ENCODE results near the gene IMMP2L. TPM values are rescaled to one million over a fixed set of nuclear protein-coding genes. Genes with fewer than 3 reads are reported as not detected.

IMMP2L gene
- total RNA-seq, 2 donors from 2014 or later, result 13.1 to 22.7 TPM

DNA sequence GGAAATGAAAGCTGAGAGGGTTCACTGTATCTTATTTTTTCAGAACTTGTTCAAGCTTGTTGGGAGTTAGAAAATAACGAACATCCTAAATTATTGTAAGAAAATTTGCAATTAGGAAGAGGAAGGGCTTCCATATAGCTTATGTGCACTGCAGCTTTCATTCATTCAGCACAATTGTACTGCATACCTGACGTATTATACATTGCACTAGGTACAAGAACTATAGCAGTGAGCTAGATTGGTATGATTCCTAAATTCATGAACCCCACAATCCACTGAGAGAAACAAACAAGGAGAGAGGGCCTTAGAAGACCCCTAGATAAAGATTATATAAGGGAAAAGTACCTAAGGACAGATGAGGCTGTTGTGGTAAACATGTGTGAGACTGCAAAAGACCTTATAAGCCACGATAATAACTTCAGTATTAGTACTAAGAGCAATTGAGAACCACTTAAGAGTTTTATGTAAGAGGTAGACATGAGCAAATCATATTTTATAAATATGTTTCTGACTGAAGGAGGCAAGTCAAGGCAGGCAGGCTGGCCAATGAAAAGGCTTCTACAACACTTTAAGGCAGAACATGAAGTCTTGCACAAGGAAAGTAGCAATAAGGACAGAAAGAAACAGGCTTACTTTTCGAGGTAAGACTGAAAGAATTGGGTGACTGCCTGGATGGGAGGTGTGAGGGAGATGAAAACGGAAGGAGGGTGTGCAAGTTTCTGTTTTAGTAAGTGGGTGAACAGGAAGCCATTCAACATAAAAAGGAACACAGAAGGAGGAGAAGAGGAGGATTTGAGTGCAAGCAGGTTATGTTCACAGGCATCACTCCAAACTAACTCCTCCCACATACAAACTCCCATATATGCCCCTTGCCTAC lies 549.3 kb downstream of the IMMP2L start:
- Histone ChIP-seq H3K27me3 (replicated peaks; ENCODE audit: insufficient read depth) (no peaks in the 10 kb centered on the region), H3K36me3 (no peaks in the 10 kb centered on the region), H3K4me3 (no peak overlapping the region), H3K27ac (no peak overlapping the region), H3K9me3 (no peaks in the 10 kb centered on the region), H3K4me1 (ENCODE audit: control insufficient read depth in 1 of 2, low read depth in 2 of 2) (peaks cover 0 to 4% of the 10 kb centered on the region in 2 donors)
- TF ChIP-seq, protein P1, sequence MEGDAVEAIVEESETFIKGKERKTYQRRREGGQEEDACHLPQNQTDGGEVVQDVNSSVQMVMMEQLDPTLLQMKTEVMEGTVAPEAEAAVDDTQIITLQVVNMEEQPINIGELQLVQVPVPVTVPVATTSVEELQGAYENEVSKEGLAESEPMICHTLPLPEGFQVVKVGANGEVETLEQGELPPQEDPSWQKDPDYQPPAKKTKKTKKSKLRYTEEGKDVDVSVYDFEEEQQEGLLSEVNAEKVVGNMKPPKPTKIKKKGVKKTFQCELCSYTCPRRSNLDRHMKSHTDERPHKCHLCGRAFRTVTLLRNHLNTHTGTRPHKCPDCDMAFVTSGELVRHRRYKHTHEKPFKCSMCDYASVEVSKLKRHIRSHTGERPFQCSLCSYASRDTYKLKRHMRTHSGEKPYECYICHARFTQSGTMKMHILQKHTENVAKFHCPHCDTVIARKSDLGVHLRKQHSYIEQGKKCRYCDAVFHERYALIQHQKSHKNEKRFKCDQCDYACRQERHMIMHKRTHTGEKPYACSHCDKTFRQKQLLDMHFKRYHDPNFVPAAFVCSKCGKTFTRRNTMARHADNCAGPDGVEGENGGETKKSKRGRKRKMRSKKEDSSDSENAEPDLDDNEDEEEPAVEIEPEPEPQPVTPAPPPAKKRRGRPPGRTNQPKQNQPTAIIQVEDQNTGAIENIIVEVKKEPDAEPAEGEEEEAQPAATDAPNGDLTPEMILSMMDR (IDR thresholded peaks at IDR 0.05), result no peak
- ATAC-seq (ENCODE audit: insufficient number of reproducible peaks, low FRiP score, low read depth) (no peak), DNase-seq (ENCODE audit: low spot score) (no peak)

DNA sequence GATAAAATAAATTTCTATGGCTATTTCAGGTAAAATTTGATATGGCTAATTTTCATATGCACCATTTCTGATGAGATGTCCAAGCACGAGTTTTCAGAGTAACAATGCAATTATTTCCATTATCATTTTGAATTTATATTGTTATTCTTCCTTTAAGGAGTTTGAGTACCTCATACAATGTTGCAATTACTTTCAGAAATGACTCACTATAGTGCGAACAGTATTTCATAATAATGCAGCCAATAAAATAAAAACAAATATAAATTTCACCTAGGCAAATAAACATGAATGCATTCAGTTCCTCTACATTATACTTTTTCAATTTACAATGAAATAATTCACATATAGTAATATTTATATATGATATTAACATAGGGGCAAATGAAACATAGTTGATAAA lies 550.1 kb downstream of the IMMP2L start:
- TF ChIP-seq, protein P1 (IDR thresholded peaks at IDR 0.05), result no peak
- Histone ChIP-seq H3K4me1 (ENCODE audit: control insufficient read depth in 1 of 2, low read depth in 2 of 2) (peaks cover 0 to 4% of the 10 kb centered on the region in 2 donors), H3K9me3 (no peaks in the 10 kb centered on the region), H3K27me3 (replicated peaks; ENCODE audit: insufficient read depth) (no peaks in the 10 kb centered on the region), H3K36me3 (no peaks in the 10 kb centered on the region), H3K4me3 (no peak overlapping the region), H3K27ac (no peak overlapping the region)
- no peak for ATAC-seq (ENCODE audit: insufficient number of reproducible peaks, low FRiP score, low read depth)
- no peak for DNase-seq (ENCODE audit: low spot score)

DNA sequence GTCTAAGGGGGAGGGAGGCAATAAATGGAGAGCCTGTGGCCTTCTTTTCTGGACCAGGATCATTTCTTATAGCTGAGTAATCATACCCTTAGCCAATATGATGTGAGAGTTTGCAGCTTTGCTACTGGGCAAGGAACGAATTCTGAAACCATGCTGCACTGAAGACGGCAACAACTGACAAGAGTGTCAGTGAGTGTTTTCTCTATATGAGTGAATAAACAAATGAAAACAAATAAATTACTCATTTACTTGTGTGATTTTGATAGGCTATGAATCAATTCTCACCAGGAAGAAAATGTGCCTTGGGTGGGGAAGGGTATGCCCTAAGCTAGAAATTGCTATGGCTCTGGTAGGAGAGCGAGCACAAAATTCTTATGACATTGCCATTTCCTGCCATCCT lies 550.8 kb downstream of the IMMP2L start:
- ATAC-seq (ENCODE audit: insufficient number of reproducible peaks, low FRiP score, low read depth) (no peak), DNase-seq (ENCODE audit: low spot score) (no peak)

DNA sequence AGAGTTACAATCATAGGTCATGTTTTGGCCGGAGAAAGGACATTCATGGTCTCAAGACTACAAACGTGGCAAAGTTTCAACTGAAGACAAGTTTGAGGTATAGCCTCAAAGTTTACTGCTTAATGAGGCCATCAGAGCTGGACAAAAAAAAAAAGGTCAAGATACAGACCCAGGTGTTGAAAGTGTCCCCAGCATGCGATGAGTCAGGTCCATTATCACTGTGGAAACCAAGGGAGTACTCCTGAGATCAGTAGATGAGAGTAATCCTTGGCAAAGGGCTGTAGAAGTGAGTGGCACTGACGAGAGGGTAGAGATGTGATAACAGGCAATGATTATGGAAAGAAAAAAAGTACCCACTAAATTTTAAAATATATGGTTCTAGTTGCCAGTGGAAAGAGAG lies 551.5 kb downstream of the IMMP2L start:
- TF ChIP-seq, protein P1 (IDR thresholded peaks at IDR 0.05), result no peak
- Histone ChIP-seq H3K27ac (no peak overlapping the region), H3K4me3 (no peak overlapping the region), H3K9me3 (no peaks in the 10 kb centered on the region), H3K36me3 (no peaks in the 10 kb centered on the region), H3K4me1 (ENCODE audit: control insufficient read depth in 1 of 2, low read depth in 2 of 2) (peaks cover 0 to 4% of the 10 kb centered on the region in 2 donors), H3K27me3 (replicated peaks; ENCODE audit: insufficient read depth) (no peaks in the 10 kb centered on the region)
- DNase-seq (ENCODE audit: low spot score) (no peak), ATAC-seq (ENCODE audit: insufficient number of reproducible peaks, low FRiP score, low read depth) (no peak)

More for the DNA sequence above, 550.8 kb downstream of the IMMP2L start:
- Histone ChIP-seq H3K4me1 (ENCODE audit: control insufficient read depth in 1 of 2, low read depth in 2 of 2) (peaks cover 0 to 4% of the 10 kb centered on the region in 2 donors), H3K9me3 (no peaks in the 10 kb centered on the region), H3K27ac (no peak overlapping the region), H3K36me3 (no peaks in the 10 kb centered on the region), H3K4me3 (no peak overlapping the region), H3K27me3 (replicated peaks; ENCODE audit: insufficient read depth) (no peaks in the 10 kb centered on the region)
- TF ChIP-seq, protein P1 (IDR thresholded peaks at IDR 0.05), result no peak

GRCh38 chr7:111009526-111010040 lies 552.7 kb downstream of the IMMP2L start:
- Histone ChIP-seq H3K36me3 (no peaks in the 10 kb centered on the region), H3K4me3 (no peak overlapping the region), H3K27ac (no peak overlapping the region), H3K9me3 (no peaks in the 10 kb centered on the region), H3K4me1 (ENCODE audit: control insufficient read depth in 1 of 2, low read depth in 2 of 2) (peaks cover 0 to 4% of the 10 kb centered on the region in 2 donors), H3K27me3 (replicated peaks; ENCODE audit: insufficient read depth) (no peaks in the 10 kb centered on the region)
- TF ChIP-seq, protein P1 (IDR thresholded peaks at IDR 0.05), result no peak
- no peak for ATAC-seq (ENCODE audit: insufficient number of reproducible peaks, low FRiP score, low read depth)
- no peak for DNase-seq (ENCODE audit: low spot score)

Measured in thoracic aorta (tissue), 2 donors.